HepG2 (cell line): Measurements from ENCODE around the gene AUH. TPM values are rescaled to one million over a fixed set of nuclear protein-coding genes. Genes with fewer than 3 reads are reported as not detected.

Experiments
- CBX5 ChIP-seq: sonication (generic); formaldehyde crosslinking; IDR thresholded peaks from 2 replicates; pipeline ENCODE4 v1.4.0; 2020; ENCODE audit warnings: missing genetic modification reagents, borderline replicate concordance
- ETV6 ChIP-seq: sonication (generic); formaldehyde crosslinking; conservative IDR thresholded peaks from 2 replicates; pipeline ENCODE4 v1.4.0; 2020; ENCODE audit warnings: missing genetic modification reagents
- NPAS2 ChIP-seq: sonication (generic); formaldehyde crosslinking; IDR thresholded peaks from 2 replicates; pipeline ENCODE4 v1.8.0; 2022; ENCODE audit warnings: mild to moderate bottlenecking, missing genetic modification reagents, borderline replicate concordance
- NR2C2 ChIP-seq: sonication (generic); formaldehyde crosslinking; IDR thresholded peaks from 2 replicates; pipeline ENCODE4 v1.4.0; 2020; ENCODE audit warnings: missing genetic modification reagents, mild to moderate bottlenecking, moderate library complexity, borderline replicate concordance
- RELA ChIP-seq: sonication (generic); formaldehyde crosslinking; IDR thresholded peaks from 2 replicates; pipeline ENCODE4 v1.4.0; 2020; ENCODE audit warnings: missing genetic modification reagents
- SNAI1 ChIP-seq: sonication (generic); formaldehyde crosslinking; IDR thresholded peaks from 2 replicates; pipeline ENCODE4 v1.5.0; 2020; ENCODE audit warnings: mild to moderate bottlenecking, missing genetic modification reagents, borderline replicate concordance
- ZNF775 ChIP-seq: sonication (generic); formaldehyde crosslinking; IDR thresholded peaks from 2 replicates; pipeline ENCODE4 v1.4.0; 2020; ENCODE audit warnings: missing genetic modification reagents, mild to moderate bottlenecking, moderate library complexity, borderline replicate concordance
- polyA plus RNA-seq, 8 experiments: library from polyadenylated mRNA; depleted of rRNA in 3 of 8; stranded (reverse) in 7 of 8; unstranded in 1 of 8; fragments of >200 nt; fragmentation: Illumina TruSeq in 4 of 8; extraction: Trizol in 4 of 8; gene quantifications; 2 replicates each; pipeline versions ENCODE4 v1.2.1 to v1.2.3, GENCODE V29; 2011 to 2016; ENCODE audit warnings: low read depth in 4 of 8, missing spikeins in 1 of 8, mixed read lengths in 1 of 8; ENCODE audit not compliant: insufficient read depth in 1 of 8
- total RNA-seq, 5 experiments: library from RNA; depleted of rRNA; stranded (reverse); fragments of >200 nt; fragmentation: Illumina TruSeq; extraction: Trizol; gene quantifications; 2 replicates each; pipeline ENCODE4 v1.2.3, GENCODE V29; 2016; ENCODE audit warnings: low read depth in 1 of 5
- TF ChIP-seq, protein P1 (sequence below): sonication (generic); formaldehyde crosslinking; IDR thresholded peaks from 2 replicates; pipeline ENCODE4 v1.9.0; 2021; ENCODE audit warnings: missing genetic modification reagents, borderline replicate concordance
- TF ChIP-seq, protein P2 (sequence below): sonication (generic); formaldehyde crosslinking; IDR thresholded peaks from 2 replicates; pipeline ENCODE4 v1.4.0; 2020; ENCODE audit warnings: mild to moderate bottlenecking, missing genetic modification reagents

AUH gene
- total and polyA plus RNA-seq, 2 of the 13 experiments (the other 11 are each of a cell fraction or from before 2014, with no cell fraction given) = 25.8 to 31.9 TPM

DNA sequence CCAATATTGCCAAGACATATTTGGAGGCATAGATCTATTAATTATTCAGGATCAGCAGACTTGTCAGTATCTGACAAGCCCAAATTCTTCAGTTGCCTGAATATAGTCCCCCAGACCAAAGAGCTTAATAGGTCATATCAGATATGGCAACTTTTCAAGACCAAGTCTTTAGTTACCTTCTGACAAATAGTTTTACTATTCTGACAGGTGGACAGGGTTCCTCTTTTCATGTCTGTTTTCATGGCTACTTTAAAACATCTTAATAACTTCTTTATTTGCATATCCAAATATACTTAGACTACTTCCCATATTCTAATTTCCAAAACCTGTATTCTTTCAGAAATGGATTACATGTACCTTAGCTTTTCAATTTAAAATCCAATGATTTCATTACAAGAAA is 65.4 kb downstream of the AUH start (continued):
- TF ChIP-seq, protein P1, sequence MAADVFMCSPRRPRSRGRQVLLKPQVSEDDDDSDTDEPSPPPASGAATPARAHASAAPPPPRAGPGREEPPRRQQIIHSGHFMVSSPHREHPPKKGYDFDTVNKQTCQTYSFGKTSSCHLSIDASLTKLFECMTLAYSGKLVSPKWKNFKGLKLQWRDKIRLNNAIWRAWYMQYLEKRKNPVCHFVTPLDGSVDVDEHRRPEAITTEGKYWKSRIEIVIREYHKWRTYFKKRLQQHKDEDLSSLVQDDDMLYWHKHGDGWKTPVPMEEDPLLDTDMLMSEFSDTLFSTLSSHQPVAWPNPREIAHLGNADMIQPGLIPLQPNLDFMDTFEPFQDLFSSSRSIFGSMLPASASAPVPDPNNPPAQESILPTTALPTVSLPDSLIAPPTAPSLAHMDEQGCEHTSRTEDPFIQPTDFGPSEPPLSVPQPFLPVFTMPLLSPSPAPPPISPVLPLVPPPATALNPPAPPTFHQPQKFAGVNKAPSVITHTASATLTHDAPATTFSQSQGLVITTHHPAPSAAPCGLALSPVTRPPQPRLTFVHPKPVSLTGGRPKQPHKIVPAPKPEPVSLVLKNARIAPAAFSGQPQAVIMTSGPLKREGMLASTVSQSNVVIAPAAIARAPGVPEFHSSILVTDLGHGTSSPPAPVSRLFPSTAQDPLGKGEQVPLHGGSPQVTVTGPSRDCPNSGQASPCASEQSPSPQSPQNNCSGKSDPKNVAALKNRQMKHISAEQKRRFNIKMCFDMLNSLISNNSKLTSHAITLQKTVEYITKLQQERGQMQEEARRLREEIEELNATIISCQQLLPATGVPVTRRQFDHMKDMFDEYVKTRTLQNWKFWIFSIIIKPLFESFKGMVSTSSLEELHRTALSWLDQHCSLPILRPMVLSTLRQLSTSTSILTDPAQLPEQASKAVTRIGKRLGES (CRISPR knock-in tag) = no peak
- TF ChIP-seq NR2C2 (CRISPR knock-in tag) (no peak), ETV6 (CRISPR knock-in tag) (no peak), SNAI1 (CRISPR knock-in tag) (no peak), CBX5 (CRISPR knock-in tag) (no peak), NPAS2 (CRISPR knock-in tag) (no peak), RELA (CRISPR knock-in tag) (no peak), ZNF775 (CRISPR knock-in tag) (no peak)
- TF ChIP-seq, protein P2, sequence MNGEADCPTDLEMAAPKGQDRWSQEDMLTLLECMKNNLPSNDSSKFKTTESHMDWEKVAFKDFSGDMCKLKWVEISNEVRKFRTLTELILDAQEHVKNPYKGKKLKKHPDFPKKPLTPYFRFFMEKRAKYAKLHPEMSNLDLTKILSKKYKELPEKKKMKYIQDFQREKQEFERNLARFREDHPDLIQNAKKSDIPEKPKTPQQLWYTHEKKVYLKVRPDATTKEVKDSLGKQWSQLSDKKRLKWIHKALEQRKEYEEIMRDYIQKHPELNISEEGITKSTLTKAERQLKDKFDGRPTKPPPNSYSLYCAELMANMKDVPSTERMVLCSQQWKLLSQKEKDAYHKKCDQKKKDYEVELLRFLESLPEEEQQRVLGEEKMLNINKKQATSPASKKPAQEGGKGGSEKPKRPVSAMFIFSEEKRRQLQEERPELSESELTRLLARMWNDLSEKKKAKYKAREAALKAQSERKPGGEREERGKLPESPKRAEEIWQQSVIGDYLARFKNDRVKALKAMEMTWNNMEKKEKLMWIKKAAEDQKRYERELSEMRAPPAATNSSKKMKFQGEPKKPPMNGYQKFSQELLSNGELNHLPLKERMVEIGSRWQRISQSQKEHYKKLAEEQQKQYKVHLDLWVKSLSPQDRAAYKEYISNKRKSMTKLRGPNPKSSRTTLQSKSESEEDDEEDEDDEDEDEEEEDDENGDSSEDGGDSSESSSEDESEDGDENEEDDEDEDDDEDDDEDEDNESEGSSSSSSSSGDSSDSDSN = no peak
- TF ChIP-seq, all 625 proteins: peak for 0
